CD14-positive monocyte (primary cell): Measurements from ENCODE around the gene TMEM252. TPM values are rescaled to one million over a fixed set of nuclear protein-coding genes. Genes with fewer than 3 reads are reported as not detected.

Source experiments
- DNase-seq, 3 donors: peaks; one replicate each; pipeline ENCODE4 v3.0.0-alpha.2; 2011 to 2022
- H2AFZ ChIP-seq: 2 replicates; pipeline ENCODE4 v1.6.0; 2012; ENCODE audit warnings: mild to moderate bottlenecking, low read depth, low read length, inconsistent platforms; ENCODE audit not compliant: insufficient read depth, poor library complexity, severe bottlenecking
- H3K27ac ChIP-seq, 2 donors: 1 replicate in 1 of 2; 2 replicates in 1 of 2; pipeline ENCODE4 v1.5.1; 2012 to 2013; ENCODE audit warnings: low read length in 2 of 2, control low read depth in 1 of 2, inconsistent platforms in 1 of 2, low read depth in 1 of 2, mild to moderate bottlenecking in 1 of 2
- H3K27me3 ChIP-seq, 2 donors: one replicate each; pipeline versions ENCODE4 v1.6.0 to v1.6.1; 2011 to 2013; ENCODE audit warnings: low read length in 2 of 2; ENCODE audit not compliant: control insufficient read depth in 2 of 2, insufficient read depth in 2 of 2
- H3K36me3 ChIP-seq, 2 donors: replicated peaks in 1 of 2; 1 replicate in 1 of 2; 2 replicates in 1 of 2; pipeline versions ENCODE4 v1.5.1 to v1.6.1; 2012 to 2013; ENCODE audit warnings: low read length in 2 of 2, control low read depth in 1 of 2, inconsistent platforms in 1 of 2, mild to moderate bottlenecking in 1 of 2; ENCODE audit not compliant: insufficient read depth in 2 of 2, control insufficient read depth in 1 of 2
- H3K4me1 ChIP-seq, 2 donors: 1 replicate in 1 of 2; 2 replicates in 1 of 2; pipeline versions ENCODE4 v1.5.1 to v1.6.1; 2012 to 2013; ENCODE audit warnings: low read length in 2 of 2, control low read depth in 1 of 2, inconsistent platforms in 1 of 2, mild to moderate bottlenecking in 1 of 2, moderate library complexity in 1 of 2; ENCODE audit not compliant: insufficient read depth in 2 of 2, control insufficient read depth in 1 of 2
- H3K4me2 ChIP-seq: replicated peaks from 2 replicates; pipeline ENCODE3; 2012; ENCODE audit warnings: low read length, moderate library complexity, mild to moderate bottlenecking; ENCODE audit not compliant: poor library complexity, severe bottlenecking; ENCODE audit errors: extremely low read depth
- H3K4me3 ChIP-seq, 3 experiments: fragments of 200-600 bp in 1 of 3; sonication (generic) in 1 of 3; replicated peaks in 1 of 3; 1 replicate in 2 of 3; 2 replicates in 1 of 3; pipeline ENCODE4 v1.5.1; 2011 to 2013; ENCODE audit warnings: low read length in 3 of 3, mild to moderate bottlenecking in 3 of 3, control low read depth in 2 of 3, low read depth in 2 of 3, inconsistent platforms in 1 of 3, moderate library complexity in 1 of 3
- H3K79me2 ChIP-seq: 2 replicates; pipeline ENCODE4 v1.6.0; 2012; ENCODE audit warnings: mild to moderate bottlenecking, control low read depth, inconsistent platforms, low read length, moderate library complexity; ENCODE audit not compliant: insufficient read depth
- H3K9ac ChIP-seq: 2 replicates; pipeline ENCODE4 v1.6.0; 2017; ENCODE audit warnings: low read length, mild to moderate bottlenecking; ENCODE audit not compliant: insufficient read depth, poor library complexity, severe bottlenecking
- H3K9me3 ChIP-seq, 2 donors: replicated peaks in 1 of 2; 1 replicate in 1 of 2; 2 replicates in 1 of 2; pipeline versions ENCODE4 v1.5.1 to v1.6.1; 2012 to 2013; ENCODE audit warnings: low read length in 2 of 2, control low read depth in 1 of 2; ENCODE audit not compliant: control insufficient read depth in 1 of 2, insufficient read depth in 1 of 2
- H4K20me1 ChIP-seq: 2 replicates; pipeline ENCODE4 v1.6.0; 2012; ENCODE audit warnings: mild to moderate bottlenecking, low read length, control low read depth, moderate library complexity; ENCODE audit not compliant: insufficient read depth
- H3K27ac Mint-ChIP-seq, 7 donors: one replicate each; pipeline ENCODE4 v1.8.0; 2020; ENCODE audit warnings: mild to moderate bottlenecking in 7 of 7, mixed read lengths in 7 of 7, moderate library complexity in 6 of 7, inconsistent platforms in 2 of 7
- H3K27me3 Mint-ChIP-seq, 3 donors: one replicate each; pipeline ENCODE4 v1.8.0; 2021 to 2022; ENCODE audit warnings: low read depth in 3 of 3, mild to moderate bottlenecking in 3 of 3, mixed read lengths in 3 of 3, moderate library complexity in 3 of 3, inconsistent platforms in 1 of 3
- H3K36me3 Mint-ChIP-seq, 2 donors: one replicate each; pipeline ENCODE4 v1.8.0; 2020; ENCODE audit warnings: mixed read lengths in 2 of 2, inconsistent platforms in 1 of 2, mild to moderate bottlenecking in 1 of 2
- H3K4me1 Mint-ChIP-seq: one replicate; pipeline ENCODE4 v1.8.0; 2020; ENCODE audit warnings: mild to moderate bottlenecking, mixed read lengths
- H3K4me3 Mint-ChIP-seq, 2 donors: one replicate each; pipeline ENCODE4 v1.8.0; 2020; ENCODE audit warnings: mild to moderate bottlenecking in 2 of 2, mixed read lengths in 2 of 2, moderate library complexity in 1 of 2
- H3K9me3 Mint-ChIP-seq, 7 donors: one replicate each; pipeline ENCODE4 v1.8.0; 2020 to 2022; ENCODE audit warnings: mixed read lengths in 7 of 7, mild to moderate bottlenecking in 6 of 7, moderate library complexity in 6 of 7, inconsistent platforms in 2 of 7
- CTCF ChIP-seq: fragments of 200-600 bp; IDR thresholded peaks from one replicate; pipeline ENCODE4 v1.8.0; 2022; ENCODE audit warnings: antibody characterized with exemption, mild to moderate bottlenecking
- WGBS: methylation state at CpG from one replicate; pipeline ENCODE4 v1.1.5; 2013; ENCODE audit warnings: missing lambda C conversion rate; ENCODE audit not compliant: insufficient coverage; 5-methylcytosine and 5-hydroxymethylcytosine counted together
- intact Hi-C, 2 donors: fragments of 100-400 bp; cut with micrococcal nuclease; formaldehyde crosslinking; loops; one replicate each; pipeline versions ENCODE4 v1.15.0 to v1.15.1; 2023
- polyA plus RNA-seq, 3 donors: library from polyadenylated mRNA; depleted of rRNA in 1 of 3; unstranded in 2 of 3; stranded (reverse) in 1 of 3; fragments of 300-500 nt in 2 of 3; fragments of >200 nt in 1 of 3; fragmentation: Illumina TruSeq in 2 of 3; gene quantifications; 1 replicate in 2 of 3; 2 replicates in 1 of 3; pipeline ENCODE4 v1.2.3, GENCODE V29; 2012 to 2021

The TMEM252 gene
- polyA plus RNA-seq, 3 donors: not detected

GRCh38 chr9:68505681-68506409 lies 34.8 kb downstream of the TMEM252 start:
- no peaks in the 10 kb centered on the region for H3K36me3 Mint-ChIP-seq
- H3K9me3 Mint-ChIP-seq: peaks cover 0 to 6% (median 2%) of the 10 kb centered on the region in 7 donors
- peak overlapping the region; percentile 24 for H3K4me2 ChIP-seq
- peak overlapping the region; percentile 55 for H2AFZ ChIP-seq
- H3K27me3 Mint-ChIP-seq: no peaks in the 10 kb centered on the region
- peak overlapping the region; percentile 76 to 90 (median 81) for H3K27ac Mint-ChIP-seq
- H3K27ac ChIP-seq: peak overlapping the region in 1 of 2 donors; percentile 64
- peaks cover 18 to 24% of the 10 kb centered on the region in 2 donors for H3K4me1 ChIP-seq
- peak overlapping the region in 1 of 3 experiments; percentile 24 for H3K4me3 ChIP-seq
- peak; percentile 74 to 85 (median 84) for DNase-seq
- no peaks in the 10 kb centered on the region for H3K27me3 ChIP-seq
- H3K79me2 ChIP-seq: no peaks in the 10 kb centered on the region
- H3K9ac ChIP-seq: no peak overlapping the region
- no peaks in the 10 kb centered on the region for H3K36me3 ChIP-seq
- no peaks in the 10 kb centered on the region for H3K9me3 ChIP-seq
- H4K20me1 ChIP-seq: no peaks in the 10 kb centered on the region
- intact Hi-C loops: loop anchor here (2.0 to 10.0 kb wide), 2 partner anchors 59 to 63 kb away; no protein-coding TSS in a partner anchor
- H3K4me3 Mint-ChIP-seq: peak overlapping the region in 1 of 2 donors; percentile 51
- peaks cover 32% of the 10 kb centered on the region for H3K4me1 Mint-ChIP-seq
- no CpG with 5 or more reads among the region's 4 CpGs for WGBS
- TF ChIP-seq CTCF: no peak

- H3K27ac ChIP-seq: no peak overlapping the region
- H3K4me3 ChIP-seq: no peak overlapping the region
- WGBS: no CpG with 5 or more reads among the region's 4 CpGs
- Mint-ChIP-seq H3K4me1 (peaks cover 28% of the 10 kb centered on the region), H3K27me3 (no peaks in the 10 kb centered on the region), H3K36me3 (no peaks in the 10 kb centered on the region), H3K4me3 (no peak overlapping the region), H3K9me3 (peaks cover 0 to 6% (median 0%) of the 10 kb centered on the region in 7 donors), H3K27ac (no peak overlapping the region)
- no peak overlapping the region for H2AFZ ChIP-seq
- no peaks in the 10 kb centered on the region for H3K36me3 ChIP-seq
- H3K4me1 ChIP-seq: peaks cover 17 to 18% of the 10 kb centered on the region in 2 donors
- no peak for DNase-seq
- intact Hi-C loops: loop anchor here in 1 of 2 donors (10.0 kb wide), 1 partner anchor 63 kb away; no protein-coding TSS in a partner anchor
- no peaks in the 10 kb centered on the region for H3K27me3 ChIP-seq
- H4K20me1 ChIP-seq: no peaks in the 10 kb centered on the region
- no peaks in the 10 kb centered on the region for H3K9me3 ChIP-seq
- H3K79me2 ChIP-seq: no peaks in the 10 kb centered on the region
- no peak for TF ChIP-seq CTCF
- no peak overlapping the region for H3K4me2 ChIP-seq
- no peak overlapping the region for H3K9ac ChIP-seq
Observed at GRCh38 chr9:68502279-68502678, 38.4 kb downstream of the TMEM252 start.
